H1 (cell line): ENCODE data around the gene DHDDS. TPM values are rescaled to one million over a fixed set of nuclear protein-coding genes. Genes with fewer than 3 reads are reported as not detected.

ENCODE experiments used
- CHD2 ChIP-seq: IDR thresholded peaks from 2 replicates; pipeline ENCODE4 v1.6.1; 2012; ENCODE audit warnings: low read length, improper control_type of control experiment
- CHD7 ChIP-seq: fragments of 300-600 bp; sonication (generic); IDR thresholded peaks from 2 replicates; pipeline ENCODE4 v1.7.1; 2012; ENCODE audit warnings: low read length, moderate library complexity, mild to moderate bottlenecking, inconsistent platforms; ENCODE audit not compliant: insufficient replicate concordance
- EGR1 ChIP-seq: IDR thresholded peaks from 2 replicates; pipeline ENCODE4 v1.6.1; 2011; ENCODE audit warnings: low read depth, low read length, borderline replicate concordance
- HDAC6 ChIP-seq: IDR thresholded peaks from one replicate; pipeline ENCODE4 v1.7.1; 2012; ENCODE audit warnings: low read depth, mild to moderate bottlenecking, inconsistent platforms, low read length, moderate library complexity
- MAX ChIP-seq: IDR thresholded peaks from 2 replicates; pipeline ENCODE4 v1.6.1; 2012; ENCODE audit warnings: inconsistent platforms
- NANOG ChIP-seq: IDR thresholded peaks from 2 replicates; pipeline ENCODE4 v1.6.1; 2011; ENCODE audit warnings: low read length, low read depth, mild to moderate bottlenecking, inconsistent platforms; ENCODE audit not compliant: insufficient read depth, poor library complexity, severe bottlenecking
- POLR2A ChIP-seq, 2 experiments: IDR thresholded peaks; 1 replicate in 1 of 2; 2 replicates in 1 of 2; pipeline ENCODE4 v1.6.1; 2011; ENCODE audit warnings: low read depth in 2 of 2, low read length in 2 of 2, mild to moderate bottlenecking in 2 of 2; ENCODE audit errors: control extremely low read depth in 1 of 2
- SIN3A ChIP-seq, 2 experiments: IDR thresholded peaks in 1 of 2; conservative IDR thresholded peaks in 1 of 2; 2 replicates each; pipeline ENCODE4 v1.6.1; 2011 to 2012; ENCODE audit warnings: low read length in 2 of 2, improper control_type of control experiment in 1 of 2, low read depth in 1 of 2, mild to moderate bottlenecking in 1 of 2
- SP1 ChIP-seq: IDR thresholded peaks from 2 replicates; pipeline ENCODE4 v1.6.1; 2011; ENCODE audit warnings: low read depth, low read length
- SUZ12 ChIP-seq: fragments of 200-600 bp; sonication (generic); IDR thresholded peaks from 2 replicates; pipeline ENCODE4 v1.6.1; 2012; ENCODE audit warnings: mild to moderate bottlenecking, inconsistent platforms, low read length, moderate library complexity, mixed read lengths
- USF2 ChIP-seq: IDR thresholded peaks from 2 replicates; pipeline ENCODE4 v1.6.1; 2011; ENCODE audit warnings: low read length, improper control_type of control experiment
- polyA plus RNA-seq, 7 experiments: library from polyadenylated mRNA; depleted of rRNA in 3 of 7; stranded (reverse) in 5 of 7; unstranded in 2 of 7; fragments of >200 nt in 5 of 7; fragments of 200-250 nt in 2 of 7; gene quantifications; 1 replicate in 5 of 7; 2 replicates in 1 of 7; 4 replicates in 1 of 7; pipeline versions ENCODE4 v1.2.1 to v1.2.3, GENCODE V29; 2011 to 2013; ENCODE audit warnings: missing spikeins in 2 of 7, mixed read lengths in 2 of 7
- total RNA-seq: library from RNA; stranded (reverse); fragmentation: NEBNext Ultra II Directional; extraction: Animal tissue kit (Norgen Biotek cat#: 25700); gene quantifications from 2 replicates; pipeline ENCODE4 v1.2.1, GENCODE V29; 2021

DHDDS gene
- total and polyA plus RNA-seq, 2 of the 8 experiments (the other 6 are each of a cell fraction or from before 2014, with no cell fraction given), result 28.3 to 44.6 TPM

GRCh38 chr1:26401891-26402290 is 30.2 kb upstream of the DHDDS start (continued):
- TF ChIP-seq CHD7 (no peak), NANOG (no peak), HDAC6 (no peak), SUZ12 (no peak), CHD2 (no peak), POLR2A (IDR thresholded peaks at IDR 0.05; ENCODE audit: control extremely low read depth in 1 of 2, low read depth in 2 of 2, low read length in 2 of 2) (no peak), MAX (no peak), EGR1 (no peak), SIN3A (conservative IDR thresholded peaks at IDR 0.05 in 1 of 2, IDR thresholded peaks at IDR 0.05 in 1 of 2; ENCODE audit: low read depth in 1 of 2, low read length in 2 of 2) (no peak), SP1 (no peak), USF2 (no peak)
